Activated naive CD8-positive, alpha-beta T cell (primary cell): ENCODE results near the gene ZC3H4.
"Not testable (repeated sequence)": the region's sequence is repeated elsewhere in the genome, so short reads cannot be mapped to it uniquely, and the experiment has no call there.

Source experiments
- H3K27ac Mint-ChIP-seq: one replicate; pipeline ENCODE4 v1.8.0; 2021; ENCODE audit warnings: mixed read lengths
- H3K27me3 Mint-ChIP-seq: one replicate; pipeline ENCODE4 v1.8.0; 2021; ENCODE audit warnings: mixed read lengths
- H3K36me3 Mint-ChIP-seq: one replicate; pipeline ENCODE4 v1.8.0; 2021; ENCODE audit warnings: mixed read lengths
- H3K4me1 Mint-ChIP-seq: one replicate; pipeline ENCODE4 v1.8.0; 2021; ENCODE audit warnings: low read depth, mixed read lengths
- H3K4me3 Mint-ChIP-seq: one replicate; pipeline ENCODE4 v1.8.0; 2021; ENCODE audit warnings: mild to moderate bottlenecking, mixed read lengths
- H3K9me3 Mint-ChIP-seq: one replicate; pipeline ENCODE4 v1.8.0; 2021; ENCODE audit warnings: low read depth, mixed read lengths

Gene ZC3H4

DNA sequence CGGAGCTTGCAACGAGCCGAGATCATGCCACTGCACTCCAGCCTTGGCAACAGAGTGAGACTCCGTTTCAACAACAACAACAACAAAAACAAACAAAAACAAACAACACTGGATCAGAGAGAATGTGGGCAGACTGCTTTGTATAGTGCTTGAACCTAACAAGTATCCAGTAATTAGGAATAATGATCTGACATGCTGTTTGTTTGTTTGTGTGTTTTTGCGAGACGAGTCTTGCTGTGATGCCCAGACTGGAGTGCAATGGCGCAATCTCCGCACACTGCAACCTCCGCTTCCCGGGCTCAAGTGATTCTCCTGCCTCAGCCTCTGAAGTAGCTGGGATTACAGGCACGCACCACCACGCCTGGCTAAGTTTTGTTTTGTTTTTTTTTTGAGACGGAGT, 31.1 kb upstream of the ZC3H4 start:
- no peak overlapping the region for H3K4me3 Mint-ChIP-seq
- H3K36me3 Mint-ChIP-seq: peaks cover 13% of the 10 kb centered on the region
- H3K4me1 Mint-ChIP-seq: peaks cover 65% of the 10 kb centered on the region
- H3K27me3 Mint-ChIP-seq: no peaks in the 10 kb centered on the region
- no peaks in the 10 kb centered on the region for H3K9me3 Mint-ChIP-seq
- H3K27ac Mint-ChIP-seq: no peak overlapping the region

- peaks cover 11% of the 10 kb centered on the region for H3K36me3 Mint-ChIP-seq
- H3K27ac Mint-ChIP-seq: peak overlapping the region; percentile 41
- no peak overlapping the region for H3K4me3 Mint-ChIP-seq
- no peaks in the 10 kb centered on the region for H3K9me3 Mint-ChIP-seq
- no peaks in the 10 kb centered on the region for H3K27me3 Mint-ChIP-seq
- peaks cover 69% of the 10 kb centered on the region for H3K4me1 Mint-ChIP-seq
Measured at GRCh38 chr19:47143322-47144073, 29.9 kb upstream of the ZC3H4 start.

DNA sequence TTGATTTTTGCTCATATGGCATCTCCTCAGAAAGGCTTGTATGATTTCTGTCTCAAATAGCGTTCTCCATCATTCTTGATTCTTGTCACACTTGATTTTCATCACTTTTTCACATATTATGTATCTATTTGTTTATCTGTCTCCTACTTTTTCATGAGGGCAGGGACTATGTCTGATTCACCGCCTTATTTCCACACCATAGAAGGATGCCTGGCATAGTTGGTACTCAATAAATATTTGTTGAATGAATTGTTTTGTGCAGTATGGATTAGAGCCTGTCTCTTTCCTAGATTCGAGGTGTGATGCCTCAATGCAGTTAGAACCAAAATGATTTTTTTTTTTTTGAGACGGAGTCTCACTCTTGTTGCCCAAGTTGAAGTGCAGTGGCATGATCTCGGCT, 29.2 kb upstream of the ZC3H4 start:
- Mint-ChIP-seq H3K9me3 (no peaks in the 10 kb centered on the region), H3K4me1 (peaks cover 67% of the 10 kb centered on the region), H3K27ac (peak overlapping the region; percentile 19), H3K4me3 (no peak overlapping the region), H3K36me3 (peaks cover 8% of the 10 kb centered on the region), H3K27me3 (no peaks in the 10 kb centered on the region)

DNA sequence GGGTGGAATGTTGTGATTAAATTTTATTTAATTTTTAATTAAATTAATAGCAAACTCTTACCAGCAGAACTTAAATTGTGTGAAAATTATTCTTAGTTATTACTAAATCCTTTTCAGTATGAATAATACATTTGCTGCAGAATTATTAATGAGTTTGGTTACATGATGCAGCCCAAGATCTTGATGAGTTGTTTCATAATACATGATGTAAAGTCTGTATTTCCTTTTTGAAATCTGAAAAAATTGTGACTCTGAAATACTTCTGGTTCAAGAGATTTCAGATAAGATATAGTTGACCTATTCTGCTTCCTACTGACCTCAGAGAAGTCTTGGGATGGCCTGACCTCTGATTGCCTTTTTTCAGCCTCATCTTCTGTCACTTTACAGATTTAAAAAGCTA, 28.1 kb upstream of the ZC3H4 start:
- H3K36me3 Mint-ChIP-seq: peaks cover 5% of the 10 kb centered on the region
- peaks cover 61% of the 10 kb centered on the region for H3K4me1 Mint-ChIP-seq
- H3K9me3 Mint-ChIP-seq: no peaks in the 10 kb centered on the region
- peak overlapping the region; percentile 55 for H3K27ac Mint-ChIP-seq
- H3K4me3 Mint-ChIP-seq: no peak overlapping the region
- H3K27me3 Mint-ChIP-seq: no peaks in the 10 kb centered on the region

DNA sequence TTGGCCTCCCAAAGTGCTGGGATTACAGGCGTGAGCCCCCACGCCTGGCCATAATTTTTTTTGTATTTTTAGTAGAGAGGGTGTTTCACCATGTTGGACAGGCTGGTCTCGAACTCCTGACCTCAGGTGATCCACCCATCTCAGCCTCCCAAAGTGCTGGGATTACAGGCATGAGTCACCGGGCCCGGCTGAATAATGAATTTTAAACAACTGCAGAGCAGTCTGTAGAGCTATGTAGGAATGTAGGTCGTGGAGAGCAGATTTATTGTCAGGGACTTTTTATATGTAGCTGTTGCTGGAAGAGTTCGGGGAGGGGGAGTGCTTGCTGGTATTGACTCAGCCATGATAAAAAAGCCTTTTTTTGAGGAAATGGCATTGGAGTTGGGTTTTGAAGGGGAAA, 27.7 kb upstream of the ZC3H4 start:
- H3K9me3 Mint-ChIP-seq, H3K36me3 Mint-ChIP-seq, H3K27me3 Mint-ChIP-seq, H3K4me3 Mint-ChIP-seq: not testable (repeated sequence)
- Mint-ChIP-seq H3K4me1 (peaks cover 58% of the 10 kb centered on the region), H3K27ac (peak overlapping the region; percentile 55)

DNA sequence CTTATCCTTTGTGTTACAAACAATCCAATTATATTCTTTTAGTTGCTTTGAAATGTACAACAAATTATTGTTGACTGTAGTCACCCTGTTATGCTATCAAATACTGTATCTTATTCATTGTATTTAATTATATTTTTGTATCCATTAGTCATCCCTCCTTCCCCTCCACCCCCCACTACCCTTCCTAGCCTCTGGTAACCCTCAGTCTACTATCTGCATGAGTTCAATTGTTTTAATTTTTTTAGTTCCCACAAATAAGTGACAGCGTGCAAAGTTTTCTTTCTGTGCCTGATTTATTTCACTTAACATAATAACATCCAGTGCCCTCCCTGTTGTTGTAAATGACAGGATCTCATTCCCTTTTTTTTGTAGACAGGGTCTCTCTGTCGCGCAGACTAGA, 21.6 kb upstream of the ZC3H4 start:
- Mint-ChIP-seq H3K9me3 (peaks cover 4% of the 10 kb centered on the region), H3K4me1 (peaks cover 64% of the 10 kb centered on the region), H3K36me3 (peaks cover 10% of the 10 kb centered on the region), H3K27me3 (no peaks in the 10 kb centered on the region), H3K4me3 (peak overlapping the region; percentile 39), H3K27ac (no peak overlapping the region)

- Mint-ChIP-seq H3K4me3 (peak overlapping the region; percentile 64), H3K4me1 (peaks cover 64% of the 10 kb centered on the region), H3K27ac (peak overlapping the region; percentile 70), H3K36me3 (peaks cover 10% of the 10 kb centered on the region), H3K9me3 (peaks cover 4% of the 10 kb centered on the region), H3K27me3 (no peaks in the 10 kb centered on the region)
Measured at GRCh38 chr19:47134545-47134944, 21.0 kb upstream of the ZC3H4 start.

DNA sequence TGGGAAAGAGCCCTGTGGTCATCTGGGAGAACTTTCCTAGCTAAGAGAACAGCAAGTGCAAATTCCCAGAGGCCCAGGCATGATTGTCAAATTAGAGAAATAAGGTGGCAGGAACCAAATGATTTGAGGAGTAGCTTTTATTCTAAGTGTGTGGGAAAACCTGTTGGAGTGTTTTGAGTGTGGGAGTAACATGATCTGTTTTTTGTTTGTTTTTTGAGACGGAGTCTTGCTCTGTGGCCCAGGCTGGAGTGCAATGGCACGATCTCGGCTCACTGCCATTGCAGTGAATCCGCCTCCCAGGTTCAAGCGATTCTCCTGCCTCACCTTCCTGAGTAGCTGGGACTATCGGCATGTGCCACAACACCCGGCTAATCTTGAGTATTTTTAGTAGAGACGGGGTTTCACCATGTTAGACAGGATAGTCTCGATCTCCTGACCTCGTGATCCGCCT, 19.5 kb upstream of the ZC3H4 start:
- Mint-ChIP-seq H3K9me3 (peaks cover 4% of the 10 kb centered on the region), H3K4me3 (peak overlapping the region; percentile 96), H3K4me1 (peaks cover 51% of the 10 kb centered on the region), H3K27me3 (no peaks in the 10 kb centered on the region), H3K36me3 (peaks cover 10% of the 10 kb centered on the region), H3K27ac (peak overlapping the region; percentile 50)

DNA sequence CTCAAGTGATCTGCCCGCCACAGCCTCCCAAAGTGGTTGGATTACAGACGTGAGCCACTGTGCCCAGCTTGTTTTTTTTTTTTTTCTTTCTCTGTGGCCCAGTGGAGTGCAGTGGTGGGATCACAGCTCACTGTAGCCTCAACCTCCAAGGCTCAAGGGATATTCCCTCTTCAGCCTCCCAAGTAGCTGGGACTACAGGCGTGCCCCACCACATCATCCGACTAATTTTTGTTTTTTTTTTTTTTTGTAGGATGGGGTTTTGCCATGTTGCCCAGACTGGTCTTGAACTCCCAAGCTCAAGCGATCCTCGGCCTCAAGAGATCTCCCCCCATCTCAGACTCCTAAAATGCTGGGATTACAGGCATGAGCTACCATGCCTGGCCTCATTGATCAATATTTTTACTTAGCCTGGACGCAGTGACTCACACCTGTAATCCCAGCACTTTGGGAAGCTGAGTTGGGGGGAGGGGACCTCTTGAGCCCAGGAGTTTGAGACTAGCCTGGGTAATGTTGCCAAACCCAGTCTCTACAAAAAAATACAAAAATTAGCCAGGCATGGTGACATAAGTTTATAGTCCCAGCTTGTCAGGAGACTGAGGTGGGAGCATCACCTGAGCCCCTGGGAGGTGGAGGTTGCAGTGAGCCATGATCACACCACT, 18.7 kb upstream of the ZC3H4 start:
- Mint-ChIP-seq H3K27me3 (no peaks in the 10 kb centered on the region), H3K27ac (peak overlapping the region; percentile 50), H3K4me1 (peaks cover 51% of the 10 kb centered on the region)

DNA sequence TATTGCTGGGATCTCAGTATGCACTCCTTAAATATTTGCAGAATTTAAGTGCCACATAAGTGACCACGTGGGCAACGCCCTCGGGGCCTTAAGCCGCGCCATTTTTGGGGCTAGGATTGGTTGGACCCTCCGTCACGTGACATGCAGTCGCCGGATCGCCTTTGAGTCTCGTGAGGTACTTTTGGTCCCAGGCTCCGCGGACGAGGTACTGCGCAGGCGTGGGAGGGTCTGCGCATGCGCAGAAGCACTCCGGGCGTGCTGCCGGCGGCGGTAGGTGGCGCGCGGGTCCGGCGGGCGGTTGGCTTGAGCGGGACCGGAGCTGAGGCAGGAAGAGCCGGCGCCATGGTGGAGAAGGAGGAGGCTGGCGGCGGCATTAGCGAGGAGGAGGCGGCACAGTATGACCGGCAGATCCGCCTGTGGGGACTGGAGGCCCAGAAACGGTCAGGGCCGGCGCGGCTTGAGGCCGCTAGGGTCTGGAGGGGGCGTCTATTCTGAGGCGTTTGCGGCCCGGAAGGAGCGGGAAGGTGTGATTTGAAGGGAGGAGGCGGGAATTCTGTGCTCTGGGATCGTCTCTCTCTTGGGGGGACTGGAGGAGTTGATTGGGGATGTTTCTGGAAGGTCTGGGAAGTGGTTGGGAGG, 17.1 kb upstream of the ZC3H4 start, which contains the start of gene SAE1:
SAE1 (plus strand) TSS at position 247 of the 639 bp plus-strand sequence; CDS start at position 343, 96 bp downstream.
- Mint-ChIP-seq H3K27me3 (no peaks in the 10 kb centered on the region), H3K4me3 (peak within 1 kb of the TSS; percentile 96), H3K9me3 (peaks cover 4% of the 10 kb centered on the region), H3K36me3 (peaks cover 10% of the 10 kb centered on the region), H3K4me1 (peaks cover 46% of the 10 kb centered on the region), H3K27ac (peak within 1 kb of the TSS; percentile 96)

More for the DNA sequence above, 18.7 kb upstream of the ZC3H4 start:
- H3K9me3 Mint-ChIP-seq: peaks cover 4% of the 10 kb centered on the region
- H3K36me3 Mint-ChIP-seq: peaks cover 10% of the 10 kb centered on the region
- peak overlapping the region; percentile 96 for H3K4me3 Mint-ChIP-seq

GRCh38 chr19:47130120-47130588, 16.6 kb upstream of the ZC3H4 start:
- H3K4me1 Mint-ChIP-seq: peaks cover 44% of the 10 kb centered on the region
- H3K9me3 Mint-ChIP-seq: peaks cover 4% of the 10 kb centered on the region
- H3K27ac Mint-ChIP-seq: peak overlapping the region; percentile 96
- peak overlapping the region; percentile 96 for H3K4me3 Mint-ChIP-seq
- H3K27me3 Mint-ChIP-seq: no peaks in the 10 kb centered on the region
- peaks cover 7% of the 10 kb centered on the region for H3K36me3 Mint-ChIP-seq

- Mint-ChIP-seq H3K27ac (no peak overlapping the region), H3K36me3 (peaks cover 7% of the 10 kb centered on the region), H3K4me3 (no peak overlapping the region), H3K27me3 (no peaks in the 10 kb centered on the region), H3K9me3 (peaks cover 4% of the 10 kb centered on the region), H3K4me1 (peaks cover 41% of the 10 kb centered on the region)
Measured at GRCh38 chr19:47129579-47129978, 16.0 kb upstream of the ZC3H4 start.

DNA sequence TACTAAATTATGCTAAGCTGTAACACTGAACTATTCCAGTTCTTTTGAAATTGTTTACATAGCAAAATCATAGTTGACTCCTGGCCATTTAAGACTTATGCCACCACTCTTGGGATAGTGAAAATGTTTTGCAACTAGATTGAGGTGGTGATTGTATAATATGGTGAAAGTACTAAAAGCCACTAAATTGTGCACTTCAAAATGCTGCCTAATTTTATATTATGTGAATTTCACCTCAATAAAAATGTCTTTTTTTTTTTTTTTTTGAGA, 12.0 kb upstream of the ZC3H4 start:
- H3K27ac Mint-ChIP-seq: no peak overlapping the region
- no peak overlapping the region for H3K4me3 Mint-ChIP-seq
- no peaks in the 10 kb centered on the region for H3K27me3 Mint-ChIP-seq
- H3K4me1 Mint-ChIP-seq: peaks cover 9% of the 10 kb centered on the region
- H3K36me3 Mint-ChIP-seq: peaks cover 2% of the 10 kb centered on the region
- peaks cover 4% of the 10 kb centered on the region for H3K9me3 Mint-ChIP-seq

- H3K27me3 Mint-ChIP-seq: no peaks in the 10 kb centered on the region
- H3K9me3 Mint-ChIP-seq: no peaks in the 10 kb centered on the region
- no peak overlapping the region for H3K27ac Mint-ChIP-seq
- peaks cover 5% of the 10 kb centered on the region for H3K4me1 Mint-ChIP-seq
- no peak overlapping the region for H3K4me3 Mint-ChIP-seq
- no peaks in the 10 kb centered on the region for H3K36me3 Mint-ChIP-seq
Measured at GRCh38 chr19:47124937-47125668, 11.5 kb upstream of the ZC3H4 start.

GRCh38 chr19:47123406-47123805, 9.8 kb upstream of the ZC3H4 start:
- Mint-ChIP-seq H3K9me3 (no peaks in the 10 kb centered on the region), H3K36me3 (no peaks in the 10 kb centered on the region), H3K27me3 (no peaks in the 10 kb centered on the region), H3K27ac (no peak overlapping the region), H3K4me3 (no peak overlapping the region), H3K4me1 (peaks cover 5% of the 10 kb centered on the region)
